ENCODE measurements around the gene NQO1.

- no peak for TF ChIP-seq CTCF (IDR thresholded peaks at IDR 0.05)
- TF ChIP-seq EZH2phosphoT487 (IDR thresholded peaks at IDR 0.05) = no peak
- TF ChIP-seq EZH2 (IDR thresholded peaks at IDR 0.05) = no peak
Observed at GRCh38 chr16:69768666-69769065, 42.3 kb upstream of the NQO1 start.
